ENCODE measurements around the gene ADGRB2.

ADGRB2 gene, protein sequence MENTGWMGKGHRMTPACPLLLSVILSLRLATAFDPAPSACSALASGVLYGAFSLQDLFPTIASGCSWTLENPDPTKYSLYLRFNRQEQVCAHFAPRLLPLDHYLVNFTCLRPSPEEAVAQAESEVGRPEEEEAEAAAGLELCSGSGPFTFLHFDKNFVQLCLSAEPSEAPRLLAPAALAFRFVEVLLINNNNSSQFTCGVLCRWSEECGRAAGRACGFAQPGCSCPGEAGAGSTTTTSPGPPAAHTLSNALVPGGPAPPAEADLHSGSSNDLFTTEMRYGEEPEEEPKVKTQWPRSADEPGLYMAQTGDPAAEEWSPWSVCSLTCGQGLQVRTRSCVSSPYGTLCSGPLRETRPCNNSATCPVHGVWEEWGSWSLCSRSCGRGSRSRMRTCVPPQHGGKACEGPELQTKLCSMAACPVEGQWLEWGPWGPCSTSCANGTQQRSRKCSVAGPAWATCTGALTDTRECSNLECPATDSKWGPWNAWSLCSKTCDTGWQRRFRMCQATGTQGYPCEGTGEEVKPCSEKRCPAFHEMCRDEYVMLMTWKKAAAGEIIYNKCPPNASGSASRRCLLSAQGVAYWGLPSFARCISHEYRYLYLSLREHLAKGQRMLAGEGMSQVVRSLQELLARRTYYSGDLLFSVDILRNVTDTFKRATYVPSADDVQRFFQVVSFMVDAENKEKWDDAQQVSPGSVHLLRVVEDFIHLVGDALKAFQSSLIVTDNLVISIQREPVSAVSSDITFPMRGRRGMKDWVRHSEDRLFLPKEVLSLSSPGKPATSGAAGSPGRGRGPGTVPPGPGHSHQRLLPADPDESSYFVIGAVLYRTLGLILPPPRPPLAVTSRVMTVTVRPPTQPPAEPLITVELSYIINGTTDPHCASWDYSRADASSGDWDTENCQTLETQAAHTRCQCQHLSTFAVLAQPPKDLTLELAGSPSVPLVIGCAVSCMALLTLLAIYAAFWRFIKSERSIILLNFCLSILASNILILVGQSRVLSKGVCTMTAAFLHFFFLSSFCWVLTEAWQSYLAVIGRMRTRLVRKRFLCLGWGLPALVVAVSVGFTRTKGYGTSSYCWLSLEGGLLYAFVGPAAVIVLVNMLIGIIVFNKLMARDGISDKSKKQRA (N-terminal part only)
- total RNA-seq = 0.85 to 5.2 (median 2.2) reads per million in 9 experiments

DNA sequence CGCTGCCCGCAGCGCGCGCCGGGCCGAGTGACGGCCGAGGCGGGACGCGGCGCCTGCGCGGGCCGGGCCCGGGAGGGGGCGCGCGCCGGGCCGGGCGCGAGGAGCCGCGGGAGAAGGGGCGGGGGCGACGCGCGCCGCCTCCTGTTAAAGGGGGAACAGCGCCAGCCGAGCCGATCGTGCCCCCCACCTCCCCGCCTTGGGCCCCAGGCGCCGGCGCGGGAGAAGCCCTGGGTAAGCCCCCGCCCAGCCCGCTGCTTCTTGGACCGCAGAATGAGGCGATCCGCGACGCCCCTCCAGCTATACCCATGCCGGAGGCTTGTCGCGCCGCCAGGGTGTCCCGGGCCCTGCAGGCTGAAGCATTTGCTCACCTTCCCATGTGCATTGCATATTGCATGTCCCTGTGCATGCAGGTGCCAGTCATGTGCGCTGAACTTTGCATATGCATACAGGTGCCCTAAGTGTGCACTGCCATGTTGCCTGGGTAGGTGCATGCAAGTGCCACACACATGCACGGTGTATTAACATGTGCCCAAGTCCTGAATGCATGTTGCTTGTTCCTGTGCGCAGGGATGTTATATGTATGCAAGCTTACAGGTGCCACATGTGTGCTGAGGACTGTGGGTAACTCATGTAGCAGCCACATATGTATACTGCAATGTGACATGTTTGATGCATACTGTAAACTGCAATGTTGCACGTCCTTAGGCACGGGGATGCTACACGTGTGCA is at the start of gene ADGRB2:
Gene ADGRB2 (minus strand): TSS at position 29 of the 729 bp plus-strand sequence. CDS start 7,119 bp downstream, outside the sequence.
- DNase-seq = peak in 2 of 3 experiments; percentile 19 to 24
- peaks cover 2% of the 10 kb centered on the region for H3K36me3 Mint-ChIP-seq (ENCODE audit: insufficient read depth)
- no peaks in the 10 kb centered on the region for H3K9me3 Mint-ChIP-seq
- H3K4me1 Mint-ChIP-seq (ENCODE audit: low read depth in 2 of 2) = peaks cover 23 to 28% of the 10 kb centered on the region in 2 donors
- peak; percentile 34 for ATAC-seq (replicated peaks)
- peak within 1 kb of the TSS; percentile 83 to 91 for H3K4me3 Mint-ChIP-seq
- peaks cover 0 to 23% of the 10 kb centered on the region in 2 donors for H3K27me3 Mint-ChIP-seq
- H3K27ac Mint-ChIP-seq = no peak within 1 kb of the TSS

DNA sequence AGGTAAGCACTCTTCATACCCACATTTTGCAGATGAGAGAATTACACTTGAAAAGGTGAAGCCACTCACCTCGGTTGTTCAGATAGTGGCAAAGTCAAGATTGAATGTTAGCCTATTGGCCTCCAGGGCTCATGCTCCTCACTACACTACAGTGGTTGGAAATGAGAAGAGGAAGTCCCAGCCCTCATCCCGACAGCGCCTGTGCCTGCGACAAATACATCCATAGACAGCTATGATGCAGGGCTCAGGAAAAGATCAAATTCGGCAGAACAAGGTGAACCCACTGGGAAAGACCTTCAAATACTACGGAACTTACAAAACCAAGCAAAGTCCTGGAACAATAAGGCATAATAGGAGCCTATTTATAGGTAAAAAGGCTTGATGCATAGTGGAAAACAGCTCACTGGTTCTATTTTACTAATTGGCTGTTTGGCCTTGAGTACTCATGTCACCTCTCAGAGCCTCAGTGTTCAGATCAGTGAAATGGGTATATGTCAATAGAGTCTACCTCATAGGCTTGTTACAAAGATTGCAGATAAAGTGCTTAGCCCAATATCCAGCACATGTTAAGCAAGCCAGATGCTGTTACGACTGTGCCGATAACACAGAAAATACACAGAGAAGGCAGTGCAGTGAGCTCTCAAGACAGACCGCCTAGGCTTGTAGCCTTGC is 48.2 kb upstream of the ADGRB2 start:
- H3K27ac Mint-ChIP-seq = no peak overlapping the region
- no peaks in the 10 kb centered on the region for H3K27me3 Mint-ChIP-seq
- ATAC-seq (replicated peaks) (no peak), DNase-seq (no peak)
- no peaks in the 10 kb centered on the region for H3K9me3 Mint-ChIP-seq
- no peak overlapping the region for H3K4me3 Mint-ChIP-seq
- H3K36me3 Mint-ChIP-seq (ENCODE audit: insufficient read depth) = peaks cover 4% of the 10 kb centered on the region
- peaks cover 10% of the 10 kb centered on the region in 2 donors for H3K4me1 Mint-ChIP-seq (ENCODE audit: low read depth in 2 of 2)

DNA sequence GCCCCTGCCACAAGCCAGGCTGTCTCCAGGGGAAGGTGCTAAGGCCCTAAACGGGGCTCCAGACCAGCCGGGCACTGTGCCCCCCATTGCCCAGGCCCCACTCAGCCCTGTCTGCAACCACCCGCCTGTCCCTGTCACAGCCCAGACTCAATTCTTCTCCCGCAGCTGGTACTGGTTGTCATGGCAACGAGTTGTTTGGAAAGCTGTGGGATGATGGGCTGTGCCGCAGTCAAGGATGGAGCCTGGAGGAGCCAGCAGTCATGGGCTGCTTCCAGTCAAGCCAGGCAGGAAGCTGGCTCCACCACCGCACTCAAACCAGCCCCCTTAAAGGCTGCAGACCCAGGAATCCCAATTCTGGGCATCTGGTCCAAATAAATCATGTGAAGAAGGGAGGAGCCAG is 47.5 kb upstream of the ADGRB2 start:
- H3K4me3 Mint-ChIP-seq = no peak overlapping the region
- H3K9me3 Mint-ChIP-seq = no peaks in the 10 kb centered on the region
- peaks cover 6% of the 10 kb centered on the region for H3K36me3 Mint-ChIP-seq (ENCODE audit: insufficient read depth)
- no peak overlapping the region for H3K27ac Mint-ChIP-seq
- H3K4me1 Mint-ChIP-seq (ENCODE audit: low read depth in 2 of 2) = peaks cover 10% of the 10 kb centered on the region in 2 donors
- DNase-seq (no peak), ATAC-seq (replicated peaks) (no peak)
- no peaks in the 10 kb centered on the region for H3K27me3 Mint-ChIP-seq

DNA sequence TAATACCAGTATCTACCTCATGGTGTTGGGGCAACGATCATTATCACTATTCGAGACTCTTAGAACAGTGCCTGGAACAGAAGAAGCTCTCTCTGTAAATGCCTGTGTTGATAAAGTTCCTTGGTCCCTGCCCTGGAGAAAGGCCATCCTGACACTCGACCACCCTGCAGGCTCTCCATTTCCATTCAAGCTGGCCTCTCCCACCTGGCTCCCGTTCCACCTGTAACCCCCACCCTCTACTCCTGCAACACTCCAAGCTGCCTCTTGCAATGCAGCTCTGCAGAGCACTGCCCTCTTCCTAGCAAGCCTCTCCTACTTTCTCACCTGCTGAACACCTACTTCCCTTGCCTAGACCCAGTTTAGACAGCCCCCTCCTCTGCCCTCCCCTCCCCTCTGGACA is 45.6 kb upstream of the ADGRB2 start:
- no peak overlapping the region for H3K27ac Mint-ChIP-seq

DNA sequence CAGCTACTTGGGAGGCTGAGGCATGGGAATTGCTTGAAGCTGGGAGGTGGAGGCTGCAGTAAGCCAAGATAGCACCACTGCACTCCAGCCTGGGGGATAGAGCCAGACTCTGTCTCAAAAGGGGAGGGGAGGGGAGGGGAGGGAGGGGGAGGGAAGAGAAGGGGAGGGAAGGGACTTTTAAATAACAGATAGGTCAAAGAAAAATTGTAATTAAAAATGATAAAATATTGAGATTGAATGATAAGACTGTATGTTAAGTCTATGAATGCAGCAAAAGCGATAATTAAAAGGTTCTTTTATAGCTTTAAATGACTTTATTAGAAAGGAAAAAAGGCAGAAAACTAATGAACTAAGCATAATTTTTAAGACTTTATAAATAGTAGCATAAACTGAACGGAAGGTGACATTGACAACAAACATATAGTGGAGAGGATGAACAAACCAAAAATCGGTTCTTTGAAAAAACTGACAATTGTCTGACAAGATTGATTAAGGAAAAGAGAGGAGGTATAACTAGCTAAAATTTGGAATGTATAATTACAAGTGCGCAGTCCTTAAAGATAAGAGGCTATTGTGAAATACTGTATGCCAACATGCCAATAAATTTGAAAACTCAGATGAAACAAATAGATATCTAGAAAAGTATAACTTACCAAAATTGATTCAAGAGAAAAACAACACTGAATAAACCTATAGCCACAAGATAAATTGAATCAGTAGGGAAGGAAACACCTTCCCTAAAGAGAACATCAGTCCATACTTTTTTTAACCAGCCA is 43.3 kb upstream of the ADGRB2 start:
- no peak overlapping the region for H3K27ac Mint-ChIP-seq
- peaks cover 4 to 5% of the 10 kb centered on the region in 2 donors for H3K4me1 Mint-ChIP-seq (ENCODE audit: low read depth in 2 of 2)
- ATAC-seq (replicated peaks) (no peak), DNase-seq (no peak)
- H3K27me3 Mint-ChIP-seq = no peaks in the 10 kb centered on the region
- no peak overlapping the region for H3K4me3 Mint-ChIP-seq
- no peaks in the 10 kb centered on the region for H3K9me3 Mint-ChIP-seq
- H3K36me3 Mint-ChIP-seq (ENCODE audit: insufficient read depth) = peaks cover 4% of the 10 kb centered on the region

More for the DNA sequence above, 45.6 kb upstream of the ADGRB2 start:
- H3K9me3 Mint-ChIP-seq = no peaks in the 10 kb centered on the region
- peaks cover 8% of the 10 kb centered on the region for H3K36me3 Mint-ChIP-seq (ENCODE audit: insufficient read depth)
- no peak overlapping the region for H3K4me3 Mint-ChIP-seq
- H3K4me1 Mint-ChIP-seq (ENCODE audit: low read depth in 2 of 2) = peaks cover 3 to 4% of the 10 kb centered on the region in 2 donors
- H3K27me3 Mint-ChIP-seq = no peaks in the 10 kb centered on the region
- no peak for DNase-seq
- ATAC-seq (replicated peaks) = no peak

DNA sequence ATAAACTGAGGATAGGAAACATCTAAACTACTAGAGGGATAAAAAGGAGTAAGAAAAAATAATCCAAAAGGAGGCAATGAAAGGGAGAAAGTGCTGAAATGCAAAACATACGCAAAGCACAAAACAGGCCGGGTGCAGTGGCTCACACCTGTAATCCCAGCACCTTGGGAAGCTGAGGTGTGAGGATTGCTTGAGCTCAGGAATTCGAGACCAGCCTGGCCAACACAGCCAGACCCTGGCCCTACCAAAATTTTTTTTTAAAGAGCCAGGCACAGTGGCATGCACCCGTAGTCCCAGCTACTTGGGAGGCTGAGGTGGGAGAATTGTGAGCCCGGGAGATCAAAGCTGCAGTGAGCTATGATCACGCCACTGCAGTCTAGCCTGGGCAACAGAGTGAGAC is 41.2 kb upstream of the ADGRB2 start:
- Mint-ChIP-seq H3K36me3 (ENCODE audit: insufficient read depth) (peaks cover 4% of the 10 kb centered on the region), H3K4me3 (no peak overlapping the region), H3K27ac (no peak overlapping the region), H3K4me1 (ENCODE audit: low read depth in 2 of 2) (peaks cover 4 to 6% of the 10 kb centered on the region in 2 donors), H3K9me3 (no peaks in the 10 kb centered on the region), H3K27me3 (peaks cover 0 to 12% of the 10 kb centered on the region in 2 donors)
- no peak for ATAC-seq (replicated peaks)
- DNase-seq = no peak

DNA sequence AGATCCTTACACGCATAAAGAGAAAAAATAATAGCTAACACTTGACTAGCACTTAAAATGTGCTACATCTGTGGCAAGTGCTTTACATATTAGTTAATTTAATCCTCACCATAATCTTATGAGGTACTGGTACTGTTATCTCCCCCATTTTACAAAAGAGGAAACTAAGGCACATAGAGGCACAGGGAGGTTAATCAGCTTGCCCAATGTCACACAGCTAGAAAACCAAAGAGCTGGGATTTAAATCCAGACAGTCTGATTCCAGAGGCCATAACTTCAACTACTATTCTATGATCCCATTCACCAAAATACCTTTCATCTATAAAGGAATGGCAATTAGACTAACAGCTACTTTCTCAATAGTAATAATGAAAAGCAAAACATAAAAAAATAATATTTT is 40.0 kb upstream of the ADGRB2 start:
- no peak overlapping the region for H3K4me3 Mint-ChIP-seq
- H3K36me3 Mint-ChIP-seq (ENCODE audit: insufficient read depth) = peaks cover 4% of the 10 kb centered on the region
- DNase-seq (no peak), ATAC-seq (replicated peaks) (no peak)
- no peak overlapping the region for H3K27ac Mint-ChIP-seq
- peaks cover 0 to 6% of the 10 kb centered on the region in 2 donors for H3K4me1 Mint-ChIP-seq (ENCODE audit: low read depth in 2 of 2)
- H3K27me3 Mint-ChIP-seq = peaks cover 0 to 14% of the 10 kb centered on the region in 2 donors
- no peaks in the 10 kb centered on the region for H3K9me3 Mint-ChIP-seq

DNA sequence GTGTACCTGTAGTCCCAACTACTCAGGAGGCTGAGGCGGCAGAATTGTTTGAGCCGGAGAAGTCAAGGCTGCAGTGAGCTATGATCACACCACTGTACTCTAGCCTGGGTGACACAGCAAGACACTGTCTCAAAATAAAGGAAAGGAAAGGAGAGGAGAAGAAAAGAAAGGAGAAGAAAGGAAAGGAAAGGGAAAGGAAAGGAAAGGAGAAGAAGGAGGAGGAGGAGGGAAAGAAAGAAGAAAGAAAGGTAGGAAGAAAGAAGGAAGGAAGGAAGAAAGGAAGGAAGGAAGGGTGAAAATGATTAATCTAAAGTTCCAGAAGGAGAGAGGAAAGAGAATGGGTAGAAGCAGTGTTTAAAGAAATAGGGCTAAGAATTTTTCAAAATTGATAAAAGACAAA is 39.5 kb upstream of the ADGRB2 start:
- DNase-seq = no peak
- Mint-ChIP-seq H3K9me3 (no peaks in the 10 kb centered on the region), H3K36me3 (ENCODE audit: insufficient read depth) (peaks cover 4% of the 10 kb centered on the region), H3K27me3 (peaks cover 0 to 19% of the 10 kb centered on the region in 2 donors), H3K27ac (no peak overlapping the region), H3K4me3 (no peak overlapping the region), H3K4me1 (ENCODE audit: low read depth in 2 of 2) (peaks cover 0 to 6% of the 10 kb centered on the region in 2 donors)
- ATAC-seq (replicated peaks) = no peak

DNA sequence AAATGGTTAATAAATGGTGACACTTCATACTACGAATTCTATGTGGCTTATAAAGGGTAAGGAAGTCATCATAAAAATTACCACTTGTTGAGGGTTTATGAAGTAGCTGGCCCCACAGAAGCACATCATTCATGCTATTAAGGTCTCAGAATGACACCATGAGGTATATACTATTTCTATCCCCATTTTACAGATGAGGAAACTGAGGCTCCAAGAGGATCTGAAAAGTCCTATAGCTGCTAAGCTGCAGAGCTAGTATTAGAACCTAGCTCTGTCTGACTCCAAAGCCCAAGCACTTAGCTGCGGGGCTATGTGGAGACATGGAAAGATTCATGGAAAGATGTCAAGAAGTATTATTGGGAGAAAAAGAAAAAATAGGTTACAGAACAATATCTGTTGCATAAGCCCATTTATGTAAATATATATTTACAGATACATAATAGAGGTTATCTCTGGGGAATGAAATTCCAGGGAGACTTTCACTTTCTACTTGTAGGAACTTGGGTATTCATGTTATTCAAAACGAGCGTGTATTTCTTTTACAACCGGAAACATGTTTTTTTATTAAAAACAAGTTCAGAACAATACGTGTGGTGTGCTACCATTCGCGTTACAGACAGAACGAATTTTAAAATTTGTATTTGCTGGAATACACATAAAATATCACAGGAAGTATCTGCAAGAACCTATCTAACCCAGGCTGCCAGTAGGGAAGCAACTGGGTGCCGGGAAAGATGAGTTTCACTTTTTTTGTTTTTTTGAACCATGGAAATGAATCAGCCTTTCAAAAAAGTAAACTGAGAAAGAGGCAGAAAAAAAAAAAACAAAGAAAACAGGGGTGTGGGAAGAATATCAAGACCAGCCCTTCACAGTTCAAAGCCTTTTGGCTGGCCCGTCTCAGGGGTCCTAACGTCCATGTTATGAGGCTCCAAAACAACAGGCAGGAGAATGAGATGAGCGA is 38.3 kb upstream of the ADGRB2 start:
- H3K36me3 Mint-ChIP-seq (ENCODE audit: insufficient read depth) = peaks cover 4% of the 10 kb centered on the region
- H3K9me3 Mint-ChIP-seq = no peaks in the 10 kb centered on the region
- peak overlapping the region in 1 of 2 donors; percentile 64 for H3K27ac Mint-ChIP-seq
- peaks cover 0 to 7% of the 10 kb centered on the region in 2 donors for H3K4me1 Mint-ChIP-seq (ENCODE audit: low read depth in 2 of 2)
- no peak for DNase-seq
- peak overlapping the region in 1 of 2 donors; percentile 9 for H3K4me3 Mint-ChIP-seq
- ATAC-seq (replicated peaks) = no peak
- H3K27me3 Mint-ChIP-seq = peaks cover 8 to 31% of the 10 kb centered on the region in 2 donors

DNA sequence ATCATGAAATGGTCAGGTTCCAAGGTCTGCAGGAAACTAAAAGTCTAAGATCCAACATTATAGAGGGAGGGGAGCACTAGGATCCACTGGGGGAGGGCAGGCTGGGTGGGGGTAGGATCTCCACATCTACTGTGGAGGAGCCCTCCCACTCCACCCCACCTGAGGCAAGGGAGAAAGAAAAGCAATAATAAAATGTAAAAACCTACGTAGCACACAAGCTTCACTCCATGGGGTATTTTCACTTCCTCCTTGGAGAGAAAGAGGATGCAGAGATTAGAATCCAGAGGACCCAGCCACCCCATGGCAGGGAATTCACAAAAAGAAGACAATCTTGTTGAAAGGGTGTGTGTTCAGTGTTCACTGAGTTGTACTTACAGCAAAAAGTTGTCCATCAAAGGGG is 37.3 kb upstream of the ADGRB2 start:
- Mint-ChIP-seq H3K36me3 (ENCODE audit: insufficient read depth) (peaks cover under 1% of the 10 kb centered on the region), H3K27ac (no peak overlapping the region), H3K4me1 (ENCODE audit: low read depth in 2 of 2) (peaks cover 0 to 7% of the 10 kb centered on the region in 2 donors), H3K27me3 (peaks cover 9 to 41% of the 10 kb centered on the region in 2 donors), H3K9me3 (no peaks in the 10 kb centered on the region), H3K4me3 (no peak overlapping the region)
- DNase-seq (no peak), ATAC-seq (replicated peaks) (no peak)

DNA sequence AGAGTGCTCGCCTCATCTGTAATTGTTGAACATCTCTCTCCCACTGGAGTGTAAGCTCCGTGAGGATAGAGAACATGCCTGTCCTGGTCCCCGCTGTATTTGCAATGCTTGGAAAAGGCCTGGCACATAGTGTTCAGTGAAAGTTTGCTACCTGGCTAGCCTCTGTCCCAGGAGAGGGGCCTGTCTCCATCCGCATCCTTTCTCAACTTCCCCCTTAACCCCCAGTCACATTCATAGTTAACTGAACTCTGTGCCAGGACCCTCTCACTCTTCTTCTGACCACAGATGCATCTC is 36.5 kb upstream of the ADGRB2 start:
- Mint-ChIP-seq H3K27me3 (peaks cover 9 to 49% of the 10 kb centered on the region in 2 donors), H3K4me3 (no peak overlapping the region), H3K9me3 (no peaks in the 10 kb centered on the region), H3K4me1 (ENCODE audit: low read depth in 2 of 2) (peaks cover 0 to 7% of the 10 kb centered on the region in 2 donors), H3K27ac (peak overlapping the region in 1 of 2 donors; percentile 1), H3K36me3 (ENCODE audit: insufficient read depth) (no peaks in the 10 kb centered on the region)
- no peak for ATAC-seq (replicated peaks)
- DNase-seq = no peak

Measured in effector memory CD8-positive, alpha-beta T cell (primary cell).